K562 (cell line): ENCODE data around the gene KRT80.

Experiments used
- HSF4 ChIP-seq: fragments of 250-450 bp; sonication (Bioruptor Pico); IDR thresholded peaks from 2 replicates; pipeline ENCODE4 v2.1.2; 2022; ENCODE audit warnings: mild to moderate bottlenecking, moderate library complexity, borderline replicate concordance
- NR4A1 ChIP-seq, 2 experiments: fragments of 250-450 bp in 1 of 2; fragments of 450-650 bp in 1 of 2; sonication (Bioruptor Pico) in 1 of 2; IDR thresholded peaks; 2 replicates each; pipeline versions ENCODE4 v1.4.0 to v1.6.1; 2016 to 2020; ENCODE audit warnings: mild to moderate bottlenecking in 2 of 2, missing compliant biosample characterization in 1 of 2, missing genetic modification characterization in 1 of 2, moderate library complexity in 1 of 2

- TF ChIP-seq NR4A1 (CRISPR knock-in tag; IDR thresholded peaks at IDR 0.05): no peak
- no peak for TF ChIP-seq NR4A1 (tag; IDR thresholded peaks at IDR 0.05)
- TF ChIP-seq HSF4: no peak
Measured at GRCh38 chr12:52236386-52237050, 44.7 kb upstream of the KRT80 start.
